GM10248 (cell line): Measurements from ENCODE around the gene GCK.

Source experiments
- CTCF ChIA-PET: fragments of 300-600 bp; sonication (Branson Sonifier 250); formaldehyde crosslinking; extraction: SDS; loops from one replicate; lab custom pipeline; 2021; ENCODE audit warnings: antibody characterized with exemption; lab: Yijun Ruan, JAX
- POLR2A ChIA-PET: fragments of 350-650 bp; sonication (Branson Sonifier 250); formaldehyde crosslinking; extraction: SDS; loops from one replicate; lab custom pipeline; 2020; ENCODE audit warnings: antibody characterized with exemption; lab: Yijun Ruan, JAX
- DNase-seq: peaks from one replicate; pipeline ENCODE4 v3.0.0; 2012; ENCODE audit errors: extremely low spot score
- TF ChIP-seq, protein P1 (sequence below): IDR thresholded peaks from 2 replicates; pipeline ENCODE4 v1.5.1; 2012; ENCODE audit warnings: mild to moderate bottlenecking, low read depth; ENCODE audit errors: extremely low read depth, missing control alignments, control extremely low read depth

The GCK gene

DNA sequence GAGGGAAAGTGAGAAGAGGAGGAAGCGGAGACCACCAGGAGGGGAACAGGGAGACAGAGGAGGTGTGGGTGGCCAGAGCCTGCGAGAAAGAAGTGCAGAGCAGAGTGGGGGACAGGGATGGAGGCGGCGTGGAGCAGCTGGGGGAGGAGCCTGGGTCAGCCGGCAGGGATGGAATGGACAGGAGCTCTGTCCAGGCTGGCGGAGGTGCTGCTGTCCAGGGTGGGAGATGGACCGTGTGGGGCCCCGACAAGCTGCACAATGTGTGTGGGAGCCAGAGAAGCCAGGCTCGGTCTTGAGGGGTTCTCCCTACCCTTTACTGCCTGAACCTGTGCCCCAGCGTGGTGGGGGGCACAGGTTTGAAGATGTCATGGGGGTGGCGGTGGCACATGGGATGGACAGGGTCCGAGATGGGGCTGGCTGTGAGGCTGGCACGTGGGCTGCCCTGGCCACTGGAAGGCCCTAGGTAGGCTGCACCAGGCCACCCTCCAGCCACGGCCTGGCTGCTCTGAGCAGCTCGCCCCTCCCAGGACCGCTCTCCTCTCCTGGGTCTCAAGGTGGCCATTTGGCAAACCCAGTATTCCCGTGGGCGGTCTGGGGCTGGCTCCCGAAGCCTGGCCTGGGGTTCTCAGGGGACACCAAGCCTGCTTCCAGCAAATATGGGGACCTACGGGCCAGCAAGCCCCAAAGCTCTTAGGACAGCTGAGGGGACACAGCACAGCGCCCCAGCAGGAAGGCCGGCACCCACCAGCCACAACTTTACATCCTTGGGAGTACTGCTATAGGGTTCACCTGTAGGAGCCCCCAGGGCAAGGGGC is 43.9 kb upstream of the GCK start:
- TF ChIP-seq, protein P1, sequence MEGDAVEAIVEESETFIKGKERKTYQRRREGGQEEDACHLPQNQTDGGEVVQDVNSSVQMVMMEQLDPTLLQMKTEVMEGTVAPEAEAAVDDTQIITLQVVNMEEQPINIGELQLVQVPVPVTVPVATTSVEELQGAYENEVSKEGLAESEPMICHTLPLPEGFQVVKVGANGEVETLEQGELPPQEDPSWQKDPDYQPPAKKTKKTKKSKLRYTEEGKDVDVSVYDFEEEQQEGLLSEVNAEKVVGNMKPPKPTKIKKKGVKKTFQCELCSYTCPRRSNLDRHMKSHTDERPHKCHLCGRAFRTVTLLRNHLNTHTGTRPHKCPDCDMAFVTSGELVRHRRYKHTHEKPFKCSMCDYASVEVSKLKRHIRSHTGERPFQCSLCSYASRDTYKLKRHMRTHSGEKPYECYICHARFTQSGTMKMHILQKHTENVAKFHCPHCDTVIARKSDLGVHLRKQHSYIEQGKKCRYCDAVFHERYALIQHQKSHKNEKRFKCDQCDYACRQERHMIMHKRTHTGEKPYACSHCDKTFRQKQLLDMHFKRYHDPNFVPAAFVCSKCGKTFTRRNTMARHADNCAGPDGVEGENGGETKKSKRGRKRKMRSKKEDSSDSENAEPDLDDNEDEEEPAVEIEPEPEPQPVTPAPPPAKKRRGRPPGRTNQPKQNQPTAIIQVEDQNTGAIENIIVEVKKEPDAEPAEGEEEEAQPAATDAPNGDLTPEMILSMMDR, result no peak
- ChIA-PET CTCF (interaction anchor here (3.4 kb wide), 1 partner anchor 8 kb away, joined by 17 read pairs; no protein-coding TSS in a partner anchor), POLR2A (no interaction called here)

DNA sequence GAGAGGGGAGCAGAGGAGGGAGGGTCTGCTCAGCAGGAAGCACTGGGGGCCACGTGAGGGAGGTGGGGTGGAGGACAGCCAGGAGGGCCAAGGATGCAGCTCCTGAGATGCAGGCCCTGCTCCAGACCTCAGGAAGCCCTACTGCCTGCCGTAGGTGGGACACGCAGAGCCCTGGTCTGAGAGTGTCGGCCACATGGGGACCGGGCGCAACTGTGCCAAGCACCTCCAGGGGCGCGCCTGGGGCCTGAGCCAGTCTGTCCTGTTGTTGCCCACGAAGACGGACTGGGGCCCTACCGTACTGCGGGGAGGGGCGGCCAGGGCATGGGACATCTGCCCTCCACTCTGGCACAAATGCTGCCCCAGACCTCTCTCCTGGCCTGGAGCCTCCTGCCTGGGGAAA is 43.2 kb upstream of the GCK start:
- ChIA-PET POLR2A (no interaction called here), CTCF (interaction anchor here (3.4 kb wide), 1 partner anchor 9 kb away, joined by 17 read pairs; no protein-coding TSS in a partner anchor)

More for the DNA sequence above, 43.9 kb upstream of the GCK start:
- DNase-seq, result no peak

DNA sequence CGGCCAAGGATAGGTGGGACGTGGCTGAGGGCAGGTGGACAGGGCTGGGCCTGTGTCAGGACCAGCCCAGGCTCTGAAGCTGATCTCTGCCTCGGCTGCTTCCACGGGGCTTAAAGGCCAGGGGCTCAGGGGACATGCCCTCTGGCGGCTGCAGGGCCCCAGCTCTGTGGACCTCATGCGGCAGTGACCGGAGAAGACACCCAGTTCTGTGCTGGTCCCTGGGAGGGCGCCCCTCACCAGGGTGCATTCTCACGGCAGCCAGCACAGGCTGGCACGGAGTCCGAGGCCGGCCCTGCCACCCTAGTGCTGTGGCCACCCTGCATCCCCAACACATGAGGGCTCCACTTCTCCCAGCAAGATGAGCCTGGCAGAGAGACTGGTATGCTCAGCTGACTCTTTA is 41.8 kb upstream of the GCK start:
- TF ChIP-seq, protein P1, result no peak
- ChIA-PET CTCF (interaction anchor here (3.4 kb wide), 1 partner anchor 10 kb away, joined by 17 read pairs; no protein-coding TSS in a partner anchor), POLR2A (no interaction called here)
- DNase-seq, result no peak

More for the DNA sequence above, 43.2 kb upstream of the GCK start:
- TF ChIP-seq, protein P1, result no peak
- DNase-seq, result no peak

DNA sequence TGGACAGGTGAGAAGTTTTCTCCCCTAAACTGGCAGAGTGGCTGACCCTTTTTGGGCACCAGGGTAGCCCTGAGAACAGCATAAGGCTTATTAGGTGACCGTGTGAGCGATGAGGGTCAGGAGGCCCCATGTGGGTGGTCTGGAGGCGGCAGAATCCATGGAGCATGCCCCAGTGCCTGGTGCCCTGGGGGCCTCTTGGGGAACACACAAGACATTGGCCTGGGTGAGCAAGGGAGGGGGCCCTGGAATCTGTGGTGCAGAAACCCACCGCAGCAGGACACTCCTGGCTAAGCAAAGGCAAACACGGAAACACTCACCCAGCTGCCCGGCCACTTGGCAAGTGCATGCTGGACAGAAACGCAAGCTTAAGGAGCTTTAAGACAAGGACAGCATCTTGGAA is 41.0 kb upstream of the GCK start:
- DNase-seq, result no peak
- ChIA-PET CTCF (interaction anchor here (0.9 to 3.4 kb wide), 2 partner anchors 9 to 11 kb away, joined by 3 to 17 read pairs; no protein-coding TSS in a partner anchor), POLR2A (no interaction called here)
- TF ChIP-seq, protein P1, result no peak

DNA sequence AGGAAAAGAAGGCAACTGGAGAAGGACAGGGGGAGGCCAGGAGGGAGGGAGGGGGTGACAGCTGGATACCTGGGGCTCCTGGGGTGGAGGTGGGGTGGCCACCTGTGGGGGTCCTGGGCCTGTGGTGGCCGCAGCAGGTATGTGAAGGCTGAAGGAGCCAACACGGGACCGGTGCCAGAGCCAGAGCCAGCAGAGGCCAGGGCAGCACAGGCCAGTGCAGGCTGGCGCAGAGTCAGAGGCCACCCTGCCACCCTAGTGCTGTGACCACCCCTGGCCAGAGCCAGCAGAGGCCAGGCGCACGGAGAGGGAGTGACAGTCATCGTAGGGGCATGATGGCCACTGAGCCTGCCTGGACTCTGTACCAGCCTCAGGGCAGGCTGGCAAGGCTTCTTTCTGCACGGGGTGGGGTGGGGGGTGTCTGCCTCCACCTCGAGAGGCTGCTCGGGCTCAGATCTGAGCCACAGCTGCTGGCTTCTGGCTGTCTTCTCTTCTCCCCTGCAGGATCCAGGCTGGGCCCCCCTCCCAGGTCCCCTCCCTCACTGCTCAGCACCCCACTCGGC is 40.4 kb upstream of the GCK start:
- TF ChIP-seq, protein P1, result no peak
- no peak for DNase-seq
- POLR2A ChIA-PET, result no interaction called here
- CTCF ChIA-PET, result interaction anchor here (0.9 kb wide), 1 partner anchor 8 kb away, joined by 3 read pairs; no protein-coding TSS in a partner anchor

DNA sequence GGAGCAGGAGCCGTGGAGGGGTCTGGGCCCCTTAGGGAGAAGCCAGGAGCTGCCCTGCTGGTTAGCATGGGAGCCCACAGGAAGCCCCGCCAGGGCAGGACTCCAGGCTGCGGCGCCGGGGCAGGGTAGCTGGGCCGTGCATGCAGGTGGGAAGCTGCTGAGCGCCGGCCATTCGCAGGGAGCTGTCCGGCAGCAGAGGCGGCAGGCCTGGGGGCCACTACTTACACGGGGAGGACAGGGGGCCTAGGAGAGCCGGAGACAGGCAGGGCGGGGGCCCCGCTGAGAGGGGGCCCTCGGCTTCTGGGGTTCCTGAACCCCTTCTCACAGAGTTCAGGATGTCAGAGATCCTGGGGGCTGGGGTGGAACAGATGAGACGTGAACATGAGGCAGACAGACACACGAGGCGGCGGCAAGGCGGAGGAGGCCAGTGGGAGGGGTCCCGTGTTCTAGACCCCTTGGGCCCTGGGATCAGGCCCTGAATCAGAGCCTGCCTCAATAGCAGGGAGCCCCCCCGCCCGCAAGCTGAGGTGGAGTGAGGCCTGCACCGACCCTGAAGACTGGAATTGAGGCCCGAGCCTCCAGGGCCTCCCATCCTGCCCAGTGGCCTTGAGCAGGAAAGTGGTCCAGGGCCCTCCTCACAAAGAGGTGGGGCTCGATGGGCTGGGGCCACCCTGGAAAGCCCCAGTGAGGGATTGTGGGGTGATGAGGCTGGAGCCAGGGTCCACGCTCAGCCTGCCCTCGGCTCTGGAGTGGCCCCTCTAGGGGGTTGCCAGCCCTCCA is 39.5 kb upstream of the GCK start:
- DNase-seq, result no peak
- TF ChIP-seq, protein P1, result no peak
- ChIA-PET CTCF (interaction anchor here (1.5 kb wide), 1 partner anchor 12 kb away, joined by 8 read pairs; no protein-coding TSS in a partner anchor), POLR2A (no interaction called here)
